Keratinocyte (primary cell): Measurements from ENCODE around the gene NRG3.

Experiments used
- EZH2 ChIP-seq: IDR thresholded peaks from one replicate; pipeline ENCODE4 v1.6.1; 2012; ENCODE audit warnings: inconsistent platforms, mild to moderate bottlenecking, low read length, moderate library complexity
- TF ChIP-seq, protein P1 (sequence below), 3 experiments: IDR thresholded peaks in 1 of 3; conservative IDR thresholded peaks in 1 of 3; optimal IDR thresholded peaks in 1 of 3; 2 replicates in 2 of 3; 3 replicates in 1 of 3; pipeline versions ENCODE3 to v1.5.1; 2011; ENCODE audit warnings: low read length in 3 of 3, mild to moderate bottlenecking in 3 of 3, moderate library complexity in 2 of 3, control low read depth in 1 of 3, inconsistent platforms in 1 of 3; ENCODE audit not compliant: insufficient read depth in 2 of 3; ENCODE audit errors: extremely low read depth in 1 of 3

GRCh38 chr10:82910301-82910700, 1035.3 kb downstream of the NRG3 start:
- TF ChIP-seq, protein P1, sequence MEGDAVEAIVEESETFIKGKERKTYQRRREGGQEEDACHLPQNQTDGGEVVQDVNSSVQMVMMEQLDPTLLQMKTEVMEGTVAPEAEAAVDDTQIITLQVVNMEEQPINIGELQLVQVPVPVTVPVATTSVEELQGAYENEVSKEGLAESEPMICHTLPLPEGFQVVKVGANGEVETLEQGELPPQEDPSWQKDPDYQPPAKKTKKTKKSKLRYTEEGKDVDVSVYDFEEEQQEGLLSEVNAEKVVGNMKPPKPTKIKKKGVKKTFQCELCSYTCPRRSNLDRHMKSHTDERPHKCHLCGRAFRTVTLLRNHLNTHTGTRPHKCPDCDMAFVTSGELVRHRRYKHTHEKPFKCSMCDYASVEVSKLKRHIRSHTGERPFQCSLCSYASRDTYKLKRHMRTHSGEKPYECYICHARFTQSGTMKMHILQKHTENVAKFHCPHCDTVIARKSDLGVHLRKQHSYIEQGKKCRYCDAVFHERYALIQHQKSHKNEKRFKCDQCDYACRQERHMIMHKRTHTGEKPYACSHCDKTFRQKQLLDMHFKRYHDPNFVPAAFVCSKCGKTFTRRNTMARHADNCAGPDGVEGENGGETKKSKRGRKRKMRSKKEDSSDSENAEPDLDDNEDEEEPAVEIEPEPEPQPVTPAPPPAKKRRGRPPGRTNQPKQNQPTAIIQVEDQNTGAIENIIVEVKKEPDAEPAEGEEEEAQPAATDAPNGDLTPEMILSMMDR (optimal IDR thresholded peaks at IDR 0.05 in 1 of 3, IDR thresholded peaks at IDR 0.05 in 1 of 3, conservative IDR thresholded peaks at IDR 0.05 in 1 of 3; ENCODE audit: extremely low read depth in 1 of 3, insufficient read depth in 2 of 3, low read length in 3 of 3), result no peak
- TF ChIP-seq EZH2, result no peak
